Measurements from ENCODE around the gene KRTAP9-9. TPM values are rescaled to one million over a fixed set of nuclear protein-coding genes. Genes with fewer than 3 reads are reported as not detected.
"Not testable (repeated sequence)": the region's sequence is repeated elsewhere in the genome, so short reads cannot be mapped to it uniquely, and the experiment has no call there.

Gene KRTAP9-9
- total and polyA plus RNA-seq, 4 donors = not detected

DNA sequence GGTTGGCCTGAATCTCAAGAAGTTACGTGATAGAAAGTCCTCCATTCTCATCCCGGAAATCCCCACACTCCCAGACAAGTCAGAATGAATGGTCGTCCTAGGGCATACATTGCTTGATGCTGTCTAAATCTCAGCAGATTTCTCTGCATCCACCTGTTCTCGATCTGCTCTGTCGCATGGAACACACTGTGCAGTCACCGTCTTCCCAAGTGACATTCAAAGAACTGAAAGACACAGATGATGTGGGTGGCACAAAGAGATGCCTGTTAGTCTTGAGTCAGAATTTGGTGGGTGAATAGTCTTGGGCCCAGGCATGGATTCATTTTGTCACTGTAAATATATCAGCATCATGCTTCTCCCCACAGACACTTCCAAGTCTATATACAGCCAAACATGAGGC lies 23.5 kb upstream of the KRTAP9-9 start:
- Histone ChIP-seq H3K36me3 (ENCODE audit: control insufficient read depth in 1 of 2, insufficient read depth in 2 of 2, low read length in 1 of 2) (no peaks in the 10 kb centered on the region), H3K27ac (ENCODE audit: low read depth in 1 of 2, low read length in 2 of 2) (no peak overlapping the region), H3K4me3 (ENCODE audit: low read length in 2 of 2) (no peak overlapping the region), H3K9me3 (ENCODE audit: control insufficient read depth, low read length) (no peaks in the 10 kb centered on the region), H3K27me3 (ENCODE audit: control insufficient read depth in 1 of 2, insufficient read depth in 2 of 2, low read length in 1 of 2) (no peaks in the 10 kb centered on the region), H3K4me1 (ENCODE audit: control insufficient read depth in 1 of 2, insufficient read depth in 2 of 2, low read length in 2 of 2) (no peaks in the 10 kb centered on the region)
- WGBS, 2 donors = 79 to 82% methylated on average over 6 of the region's 6 CpGs
- DNase-seq (no peak), ATAC-seq (ENCODE audit: low FRiP score) (no peak)
- intact Hi-C loops (cut with DNase I) = no loop called here

DNA sequence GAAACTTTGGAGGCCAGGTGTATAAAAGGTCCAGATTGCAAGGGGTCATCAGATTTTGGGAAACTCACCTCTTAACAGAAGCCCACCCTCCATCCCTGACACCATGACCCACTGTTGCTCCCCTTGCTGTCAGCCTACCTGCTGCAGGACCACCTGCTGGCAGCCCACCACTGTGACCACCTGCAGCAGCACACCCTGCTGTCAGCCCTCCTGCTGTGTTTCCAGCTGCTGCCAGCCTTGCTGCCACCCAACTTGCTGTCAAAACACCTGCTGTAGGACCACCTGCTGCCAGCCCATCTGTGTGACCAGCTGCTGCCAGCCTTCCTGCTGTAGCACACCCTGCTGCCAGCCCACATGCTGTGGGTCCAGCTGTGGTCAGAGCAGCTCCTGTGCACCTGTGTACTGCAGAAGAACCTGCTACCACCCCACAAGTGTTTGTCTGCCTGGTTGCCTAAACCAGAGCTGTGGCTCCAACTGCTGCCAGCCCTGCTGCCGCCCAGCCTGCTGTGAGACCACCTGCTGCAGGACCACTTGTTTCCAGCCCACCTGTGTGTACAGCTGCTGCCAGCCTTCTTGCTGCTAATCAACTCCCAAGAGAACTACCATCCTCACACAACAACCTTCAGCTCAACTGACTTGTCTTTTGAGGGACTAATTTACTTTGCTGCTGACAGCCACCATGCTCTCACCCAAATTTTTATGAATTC lies 22.6 kb upstream of the KRTAP9-9 start, which contains the start of gene KRTAP9-3:
Gene KRTAP9-3, plus strand, starts transcription at position 51 of the 707 bp plus-strand sequence. Its CDS starts 53 bp downstream, at position 104.
- H3K4me3 ChIP-seq (ENCODE audit: low read length in 2 of 2); H3K9me3 ChIP-seq (ENCODE audit: control insufficient read depth, low read length); H3K27ac ChIP-seq (ENCODE audit: low read depth in 1 of 2, low read length in 2 of 2); DNase-seq; ATAC-seq (ENCODE audit: low FRiP score); intact Hi-C loops (cut with DNase I); H3K27me3 ChIP-seq (ENCODE audit: control insufficient read depth in 1 of 2, insufficient read depth in 2 of 2, low read length in 1 of 2); H3K4me1 ChIP-seq (ENCODE audit: control insufficient read depth in 1 of 2, insufficient read depth in 2 of 2, low read length in 2 of 2); H3K36me3 ChIP-seq (ENCODE audit: control insufficient read depth in 1 of 2, insufficient read depth in 2 of 2, low read length in 1 of 2): not testable (repeated sequence)
- WGBS, 2 donors = 76 to 79% methylated on average over 1 of the region's 1 CpG

DNA sequence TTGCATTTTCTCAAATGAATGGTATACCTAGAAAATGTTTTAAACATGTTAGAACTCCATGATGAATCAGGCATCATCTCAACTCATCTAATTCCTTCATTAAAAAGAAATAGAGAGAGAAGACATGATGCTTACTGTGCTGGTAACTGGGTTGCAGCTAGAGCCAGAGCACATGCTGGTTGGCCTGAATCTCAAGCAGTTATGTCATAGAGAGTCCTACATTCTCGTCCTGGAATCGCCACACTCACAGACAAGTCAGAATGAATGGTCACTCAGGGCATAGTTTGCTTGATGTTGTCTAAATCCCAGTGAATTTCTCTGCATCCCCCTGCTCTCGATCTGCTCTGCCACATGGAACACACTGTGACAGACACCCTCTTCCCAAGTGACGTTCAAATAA lies 18.1 kb upstream of the KRTAP9-9 start:
- H3K4me1 ChIP-seq (ENCODE audit: control insufficient read depth in 1 of 2, insufficient read depth in 2 of 2, low read length in 2 of 2); H3K27ac ChIP-seq (ENCODE audit: low read depth in 1 of 2, low read length in 2 of 2); H3K4me3 ChIP-seq (ENCODE audit: low read length in 2 of 2); H3K9me3 ChIP-seq (ENCODE audit: control insufficient read depth, low read length); DNase-seq; H3K27me3 ChIP-seq (ENCODE audit: control insufficient read depth in 1 of 2, insufficient read depth in 2 of 2, low read length in 1 of 2); H3K36me3 ChIP-seq (ENCODE audit: control insufficient read depth in 1 of 2, insufficient read depth in 2 of 2, low read length in 1 of 2); ATAC-seq (ENCODE audit: low FRiP score); intact Hi-C loops (cut with DNase I): not testable (repeated sequence)
- 47 to 53% methylated on average over 4 of the region's 4 CpGs for WGBS, 2 donors

DNA sequence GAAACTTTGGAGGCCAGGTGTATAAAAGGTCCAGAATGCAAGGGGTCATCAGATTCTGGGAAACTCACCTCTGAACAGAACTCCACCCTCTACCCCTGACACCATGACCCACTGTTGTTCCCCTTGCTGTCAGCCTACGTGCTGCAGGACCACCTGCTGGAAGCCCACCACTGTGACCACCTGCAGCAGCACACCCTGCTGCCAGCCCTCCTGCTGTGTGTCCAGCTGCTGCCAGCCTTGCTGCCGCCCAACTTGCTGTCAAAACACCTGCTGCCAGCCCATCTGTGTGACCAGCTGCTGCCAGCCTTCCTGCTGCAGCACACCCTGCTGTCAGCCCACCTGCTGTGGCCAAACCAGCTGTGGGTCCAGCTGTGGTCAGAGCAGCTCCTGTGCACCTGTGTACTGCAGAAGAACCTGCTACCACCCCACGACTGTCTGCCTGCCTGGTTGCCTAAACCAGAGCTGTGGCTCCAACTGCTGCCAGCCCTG lies 17.2 kb upstream of the KRTAP9-9 start, which contains the start of gene KRTAP9-8:
Gene KRTAP9-8, plus strand, starts transcription at position 51 of the 489 bp plus-strand sequence. Its CDS starts 53 bp downstream, at position 104.
- ATAC-seq (ENCODE audit: low FRiP score); H3K27me3 ChIP-seq (ENCODE audit: control insufficient read depth in 1 of 2, insufficient read depth in 2 of 2, low read length in 1 of 2); H3K9me3 ChIP-seq (ENCODE audit: control insufficient read depth, low read length); H3K36me3 ChIP-seq (ENCODE audit: control insufficient read depth in 1 of 2, insufficient read depth in 2 of 2, low read length in 1 of 2); H3K4me1 ChIP-seq (ENCODE audit: control insufficient read depth in 1 of 2, insufficient read depth in 2 of 2, low read length in 2 of 2); DNase-seq; H3K27ac ChIP-seq (ENCODE audit: low read depth in 1 of 2, low read length in 2 of 2); intact Hi-C loops (cut with DNase I); H3K4me3 ChIP-seq (ENCODE audit: low read length in 2 of 2): not testable (repeated sequence)
- 29 to 33% methylated on average over 3 of the region's 3 CpGs for WGBS, 2 donors

DNA sequence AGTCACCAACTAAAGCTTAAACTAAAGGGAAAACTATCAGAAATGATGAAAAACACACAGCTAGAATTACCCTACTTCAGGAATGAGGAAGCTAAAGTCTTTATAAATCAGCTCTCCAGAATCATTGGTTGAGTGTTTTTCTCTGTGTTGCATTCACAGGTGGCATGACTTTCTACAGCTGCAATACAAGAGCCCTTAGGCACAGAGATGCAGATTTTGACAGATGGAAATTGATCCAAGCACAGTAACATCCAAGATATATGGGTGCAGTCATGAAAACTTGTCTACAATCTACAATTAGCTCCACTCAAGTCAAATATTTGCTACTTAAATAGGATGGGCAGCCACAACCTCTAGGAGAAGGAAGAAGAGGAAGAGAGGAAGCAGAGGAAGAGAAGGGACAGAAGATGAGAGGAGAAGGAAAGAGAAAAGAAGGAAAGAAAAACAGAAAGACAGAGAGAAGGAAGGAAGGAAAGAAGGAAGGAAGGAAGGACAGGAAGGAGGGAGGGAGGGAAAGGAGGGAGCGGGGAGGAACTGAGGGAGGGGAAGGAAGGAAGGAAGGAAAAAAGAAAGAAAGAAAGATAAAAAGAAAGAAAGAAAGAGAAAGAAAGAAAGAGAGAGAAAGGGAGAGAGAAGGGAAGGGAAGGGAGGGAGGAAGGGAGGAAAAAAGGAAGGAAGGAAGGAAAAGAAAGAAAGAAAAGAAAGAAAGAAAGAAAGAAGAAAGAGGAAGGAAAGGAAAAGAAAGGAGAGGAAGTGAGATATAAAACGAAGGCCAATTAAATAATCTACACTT lies 8.0 kb upstream of the KRTAP9-9 start:
- DNase-seq; H3K36me3 ChIP-seq (ENCODE audit: control insufficient read depth in 1 of 2, insufficient read depth in 2 of 2, low read length in 1 of 2); H3K4me3 ChIP-seq (ENCODE audit: low read length in 2 of 2); H3K27me3 ChIP-seq (ENCODE audit: control insufficient read depth in 1 of 2, insufficient read depth in 2 of 2, low read length in 1 of 2); H3K9me3 ChIP-seq (ENCODE audit: control insufficient read depth, low read length); H3K27ac ChIP-seq (ENCODE audit: low read depth in 1 of 2, low read length in 2 of 2); H3K4me1 ChIP-seq (ENCODE audit: control insufficient read depth in 1 of 2, insufficient read depth in 2 of 2, low read length in 2 of 2); intact Hi-C loops (cut with DNase I); ATAC-seq (ENCODE audit: low FRiP score): not testable (repeated sequence)
- WGBS, 2 donors = 45 to 63% methylated on average over 2 of the region's 2 CpGs

DNA sequence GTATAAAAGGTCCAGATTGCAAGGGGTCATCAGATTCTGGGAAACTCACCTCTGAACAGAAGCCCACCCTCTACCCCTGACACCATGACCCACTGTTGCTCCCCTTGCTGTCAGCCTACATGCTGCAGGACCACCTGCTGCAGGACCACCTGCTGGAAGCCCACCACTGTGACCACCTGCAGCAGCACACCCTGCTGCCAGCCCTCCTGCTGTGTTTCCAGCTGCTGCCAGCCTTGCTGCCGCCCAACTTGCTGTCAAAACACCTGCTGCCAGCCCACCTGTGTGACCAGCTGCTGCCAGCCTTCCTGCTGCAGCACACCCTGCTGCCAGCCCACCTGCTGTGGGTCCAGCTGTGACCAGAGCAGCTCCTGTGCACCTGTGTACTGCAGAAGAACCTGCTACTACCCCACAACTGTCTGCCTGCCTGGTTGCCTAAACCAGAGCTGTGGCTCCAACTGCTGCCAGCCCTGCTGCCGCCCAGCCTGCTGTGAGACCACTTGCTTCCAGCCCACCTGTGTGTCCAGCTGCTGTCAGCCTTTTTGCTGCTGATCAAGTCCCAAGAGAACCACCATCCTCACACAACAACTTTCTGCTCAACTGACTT lies 5.4 kb upstream of the KRTAP9-9 start, which contains the start of gene KRTAP9-4:
Gene KRTAP9-4, plus strand, starts transcription at position 51 of the 604 bp plus-strand sequence. Its CDS starts 34 bp downstream, at position 85.
- H3K36me3 ChIP-seq (ENCODE audit: control insufficient read depth in 1 of 2, insufficient read depth in 2 of 2, low read length in 1 of 2); H3K4me3 ChIP-seq (ENCODE audit: low read length in 2 of 2); H3K27me3 ChIP-seq (ENCODE audit: control insufficient read depth in 1 of 2, insufficient read depth in 2 of 2, low read length in 1 of 2); H3K4me1 ChIP-seq (ENCODE audit: control insufficient read depth in 1 of 2, insufficient read depth in 2 of 2, low read length in 2 of 2); H3K27ac ChIP-seq (ENCODE audit: low read depth in 1 of 2, low read length in 2 of 2); intact Hi-C loops (cut with DNase I); H3K9me3 ChIP-seq (ENCODE audit: control insufficient read depth, low read length); DNase-seq; ATAC-seq (ENCODE audit: low FRiP score): not testable (repeated sequence)
- 58 to 63% methylated on average over 2 of the region's 2 CpGs for WGBS, 2 donors

DNA sequence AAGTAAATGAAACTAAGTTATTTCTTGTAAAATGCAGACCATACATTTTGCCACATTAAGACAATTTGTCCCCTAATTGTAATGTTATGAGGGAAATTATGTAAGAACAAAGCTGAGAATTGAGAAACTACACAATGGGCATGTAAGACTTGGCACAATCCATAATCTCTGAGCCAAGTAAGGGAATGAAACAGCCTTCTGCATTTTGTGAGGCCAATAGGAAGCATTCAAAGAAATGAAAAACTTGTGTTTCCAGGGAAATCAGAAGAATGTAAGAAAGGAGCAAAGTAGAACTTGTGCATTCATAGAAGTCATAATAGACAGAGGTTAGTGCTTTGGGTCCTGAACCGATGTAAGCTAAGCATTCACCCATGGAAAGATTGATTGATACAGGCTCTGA lies 3.9 kb upstream of the KRTAP9-9 start:
- Histone ChIP-seq H3K4me3 (ENCODE audit: low read length in 2 of 2) (no peak overlapping the region), H3K9me3 (ENCODE audit: control insufficient read depth, low read length) (no peaks in the 10 kb centered on the region), H3K4me1 (ENCODE audit: control insufficient read depth in 1 of 2, insufficient read depth in 2 of 2, low read length in 2 of 2) (no peaks in the 10 kb centered on the region), H3K27me3 (ENCODE audit: control insufficient read depth in 1 of 2, insufficient read depth in 2 of 2, low read length in 1 of 2) (no peaks in the 10 kb centered on the region), H3K36me3 (ENCODE audit: control insufficient read depth in 1 of 2, insufficient read depth in 2 of 2, low read length in 1 of 2) (no peaks in the 10 kb centered on the region), H3K27ac (ENCODE audit: low read depth in 1 of 2, low read length in 2 of 2) (no peak overlapping the region)
- WGBS, 2 donors = 86 to 95% methylated on average over 1 of the region's 1 CpG
- ATAC-seq (ENCODE audit: low FRiP score) (no peak), DNase-seq (no peak)
- intact Hi-C loops (cut with DNase I) = no loop called here

DNA sequence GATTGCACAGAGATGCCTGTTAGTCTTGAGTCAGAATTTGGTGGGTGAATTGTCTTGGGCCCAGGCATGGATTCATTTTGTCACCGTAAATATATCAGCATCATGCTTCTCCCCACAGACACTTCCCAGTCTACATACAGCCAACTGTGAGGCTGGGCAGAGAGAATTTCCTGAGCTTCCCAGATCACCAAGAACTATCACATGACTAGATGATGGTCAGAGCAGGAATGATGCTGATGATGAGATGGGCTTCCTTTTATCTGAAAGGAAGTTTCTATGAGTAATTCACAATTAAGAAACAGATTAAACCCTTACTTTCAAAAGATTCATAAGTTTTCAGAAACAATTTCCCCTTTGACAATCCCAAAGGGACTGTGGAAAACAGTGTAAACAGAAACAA lies 323 bp upstream of the KRTAP9-9 start:
- Histone ChIP-seq H3K36me3 (ENCODE audit: control insufficient read depth in 1 of 2, insufficient read depth in 2 of 2, low read length in 1 of 2) (no peaks in the 10 kb centered on the region), H3K4me1 (ENCODE audit: control insufficient read depth in 1 of 2, insufficient read depth in 2 of 2, low read length in 2 of 2) (no peaks in the 10 kb centered on the region), H3K9me3 (ENCODE audit: control insufficient read depth, low read length) (no peaks in the 10 kb centered on the region), H3K4me3 (ENCODE audit: low read length in 2 of 2) (no peak overlapping the region), H3K27ac (ENCODE audit: low read depth in 1 of 2, low read length in 2 of 2) (no peak overlapping the region), H3K27me3 (ENCODE audit: control insufficient read depth in 1 of 2, insufficient read depth in 2 of 2, low read length in 1 of 2) (no peaks in the 10 kb centered on the region)
- intact Hi-C loops (cut with DNase I) = no loop called here
- WGBS, 2 donors = 0 to 29% methylated on average over 1 of the region's 1 CpG
- no peak for ATAC-seq (ENCODE audit: low FRiP score)
- no peak for DNase-seq
